DOHH2 (cell line): ENCODE measurements around the gene LSS.

ENCODE experiments used
- H3F3A ChIP-seq: fragments of 200-600 bp; sonication (generic), shearing (Covaris generic); 2 replicates; pipeline ENCODE4 v1.6.0; 2016; ENCODE audit warnings: antibody characterized with exemption, mild to moderate bottlenecking; ENCODE audit not compliant: control insufficient read depth, insufficient read depth
- H3K27ac ChIP-seq: fragments of 200-600 bp; sonication (generic); 2 replicates; pipeline ENCODE4 v1.5.1; 2014; ENCODE audit warnings: low read depth, mild to moderate bottlenecking, low read length, moderate library complexity
- H3K27me3 ChIP-seq: fragments of 200-600 bp; sonication (generic); 2 replicates; pipeline ENCODE4 v1.6.1; 2014; ENCODE audit warnings: mild to moderate bottlenecking, low read length, mixed read lengths; ENCODE audit not compliant: control insufficient read depth
- H3K36me3 ChIP-seq: fragments of 200-600 bp; sonication (generic); 2 replicates; pipeline ENCODE4 v1.6.1; 2014; ENCODE audit warnings: mild to moderate bottlenecking, low read length, moderate library complexity, mixed read lengths; ENCODE audit not compliant: control insufficient read depth
- H3K4me1 ChIP-seq: fragments of 200-600 bp; sonication (generic); 2 replicates; pipeline ENCODE4 v1.6.1; 2014; ENCODE audit warnings: mild to moderate bottlenecking, low read length, mixed read lengths; ENCODE audit not compliant: control insufficient read depth
- H3K4me2 ChIP-seq: fragments of 200-600 bp; sonication (generic); 2 replicates; pipeline ENCODE4 v1.6.0; 2014; ENCODE audit warnings: mild to moderate bottlenecking, low read length, moderate library complexity
- H3K4me3 ChIP-seq: fragments of 200-600 bp; sonication (generic); 2 replicates; pipeline ENCODE4 v1.5.1; 2014; ENCODE audit warnings: mild to moderate bottlenecking, low read length, mixed read lengths
- H3K79me2 ChIP-seq: fragments of 200-600 bp; sonication (generic); 2 replicates; pipeline ENCODE4 v1.6.1; 2014; ENCODE audit warnings: mild to moderate bottlenecking, low read length, mixed read lengths; ENCODE audit not compliant: control insufficient read depth
- H3K9me2 ChIP-seq: fragments of 200-600 bp; sonication (generic); replicated peaks from 2 replicates; pipeline ENCODE4 v1.6.1; 2014; ENCODE audit warnings: mild to moderate bottlenecking, low read length, mixed read lengths; ENCODE audit not compliant: control insufficient read depth
- H3K9me3 ChIP-seq: fragments of 200-600 bp; sonication (generic); 2 replicates; pipeline ENCODE4 v1.6.1; 2014; ENCODE audit warnings: antibody characterized with exemption, low read length, mixed read lengths; ENCODE audit not compliant: control insufficient read depth, insufficient read depth
- H4K20me1 ChIP-seq: fragments of 200-600 bp; sonication (generic); 2 replicates; pipeline ENCODE4 v1.6.0; 2014; ENCODE audit warnings: low read depth, mild to moderate bottlenecking, antibody characterized with exemption, low read length, moderate library complexity; ENCODE audit not compliant: control insufficient read depth, insufficient read depth
- EZH2phosphoT487 ChIP-seq: fragments of 200-600 bp; sonication (generic); IDR thresholded peaks from 2 replicates; pipeline ENCODE4 v1.6.1; 2017; ENCODE audit warnings: borderline replicate concordance, mild to moderate bottlenecking, antibody characterized with exemption, low read length, moderate library complexity, mixed read lengths
- TF ChIP-seq, protein P1 (sequence below): fragments of 200-600 bp; sonication (generic); IDR thresholded peaks from one replicate; pipeline ENCODE4 v1.5.1; 2014; ENCODE audit warnings: antibody characterized with exemption, mild to moderate bottlenecking, low read depth, low read length; ENCODE audit not compliant: poor library complexity, severe bottlenecking

The LSS gene

DNA sequence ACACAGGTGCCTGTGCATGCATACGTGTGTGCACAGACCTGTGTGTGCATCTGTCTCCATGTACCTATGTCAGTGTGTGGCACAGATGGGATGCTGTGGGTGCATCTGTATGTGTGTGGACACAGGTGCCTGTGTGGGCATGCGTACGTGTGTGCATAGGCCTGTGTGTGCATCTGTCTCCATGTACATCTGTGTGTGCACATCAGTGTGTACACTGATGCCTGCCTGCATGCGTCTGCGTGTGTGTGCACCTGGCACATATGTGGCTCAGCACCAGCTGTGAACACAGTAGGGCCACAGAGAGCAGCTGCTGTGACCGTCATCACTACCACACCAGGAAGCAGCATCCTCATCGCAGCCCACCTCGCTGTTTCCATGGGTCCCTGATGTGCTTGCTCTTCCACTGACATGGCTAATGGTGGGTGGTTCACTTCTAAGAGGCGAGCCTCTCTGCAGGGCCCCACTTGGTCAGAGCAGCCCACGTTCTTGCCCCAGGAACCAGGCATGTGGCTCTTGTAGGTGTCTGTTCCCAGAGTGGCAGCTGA lies 34.7 kb downstream of the LSS start:
- no peaks in the 10 kb centered on the region for H3K4me1 ChIP-seq
- TF ChIP-seq, protein P1, sequence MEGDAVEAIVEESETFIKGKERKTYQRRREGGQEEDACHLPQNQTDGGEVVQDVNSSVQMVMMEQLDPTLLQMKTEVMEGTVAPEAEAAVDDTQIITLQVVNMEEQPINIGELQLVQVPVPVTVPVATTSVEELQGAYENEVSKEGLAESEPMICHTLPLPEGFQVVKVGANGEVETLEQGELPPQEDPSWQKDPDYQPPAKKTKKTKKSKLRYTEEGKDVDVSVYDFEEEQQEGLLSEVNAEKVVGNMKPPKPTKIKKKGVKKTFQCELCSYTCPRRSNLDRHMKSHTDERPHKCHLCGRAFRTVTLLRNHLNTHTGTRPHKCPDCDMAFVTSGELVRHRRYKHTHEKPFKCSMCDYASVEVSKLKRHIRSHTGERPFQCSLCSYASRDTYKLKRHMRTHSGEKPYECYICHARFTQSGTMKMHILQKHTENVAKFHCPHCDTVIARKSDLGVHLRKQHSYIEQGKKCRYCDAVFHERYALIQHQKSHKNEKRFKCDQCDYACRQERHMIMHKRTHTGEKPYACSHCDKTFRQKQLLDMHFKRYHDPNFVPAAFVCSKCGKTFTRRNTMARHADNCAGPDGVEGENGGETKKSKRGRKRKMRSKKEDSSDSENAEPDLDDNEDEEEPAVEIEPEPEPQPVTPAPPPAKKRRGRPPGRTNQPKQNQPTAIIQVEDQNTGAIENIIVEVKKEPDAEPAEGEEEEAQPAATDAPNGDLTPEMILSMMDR, result no peak
- no peak for TF ChIP-seq EZH2phosphoT487
- H3K4me3 ChIP-seq, result no peak overlapping the region
- H3K9me2 ChIP-seq, result no peaks in the 10 kb centered on the region
- no peaks in the 10 kb centered on the region for H3K9me3 ChIP-seq
- H3K27me3 ChIP-seq, result no peaks in the 10 kb centered on the region
- H4K20me1 ChIP-seq, result no peaks in the 10 kb centered on the region
- no peak overlapping the region for H3K27ac ChIP-seq
- H3K79me2 ChIP-seq, result no peaks in the 10 kb centered on the region
- 0 out of 2 replicates have a peak, but pooled peaks cover 3% of the 10 kb centered on the region for H3F3A ChIP-seq
- H3K36me3 ChIP-seq, result peaks cover 90% of the 10 kb centered on the region
- no peak overlapping the region for H3K4me2 ChIP-seq

DNA sequence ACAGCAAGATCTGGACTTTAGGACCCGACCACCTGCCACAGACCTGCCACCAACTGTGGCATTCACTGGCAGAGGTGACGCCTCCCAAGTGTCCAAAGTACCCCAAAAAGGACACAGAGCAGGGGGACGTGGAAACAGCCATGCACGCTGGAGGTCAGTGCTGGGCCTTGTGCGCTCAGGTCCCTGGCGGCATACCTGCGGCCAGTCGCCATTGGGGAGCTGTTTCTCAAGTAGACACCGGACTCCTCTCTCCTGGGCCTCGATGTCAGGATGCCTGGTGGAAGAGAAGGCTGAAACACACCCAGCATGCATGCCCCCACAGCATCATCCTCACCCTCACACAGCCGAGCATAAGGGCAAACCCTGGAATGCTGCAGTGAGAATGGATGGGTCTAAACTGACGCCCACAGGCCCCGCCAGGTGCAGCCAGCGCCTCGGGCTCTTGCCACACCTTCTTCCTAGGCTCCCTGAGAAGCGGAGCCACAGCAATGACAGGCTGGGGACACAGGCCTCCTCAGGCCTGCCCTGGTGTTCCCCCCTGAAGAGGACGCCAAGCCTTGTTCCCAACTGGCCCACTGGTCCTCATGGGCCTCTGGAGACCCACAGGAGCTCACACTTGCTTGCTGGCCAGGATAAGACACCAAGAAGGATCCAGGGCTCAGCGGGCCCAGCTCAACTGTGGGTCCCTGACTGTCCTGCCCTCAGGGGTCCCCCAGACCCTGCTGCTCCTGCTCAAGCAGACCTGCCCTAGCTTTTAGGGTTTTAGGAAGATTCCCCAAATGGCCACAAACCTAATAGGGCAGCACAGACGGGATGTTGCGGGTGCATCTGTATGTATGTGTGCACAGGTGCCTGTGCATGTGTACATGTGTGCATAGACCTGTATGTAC lies 36.6 kb downstream of the LSS start:
- H3K36me3 ChIP-seq, result peaks cover 78% of the 10 kb centered on the region
- H3K4me2 ChIP-seq, result no peak overlapping the region
- 0 out of 2 replicates have a peak, but pooled peaks cover 4% of the 10 kb centered on the region for H3F3A ChIP-seq
- TF ChIP-seq EZH2phosphoT487, result no peak
- TF ChIP-seq, protein P1, result no peak
- H4K20me1 ChIP-seq, result no peaks in the 10 kb centered on the region
- H3K9me3 ChIP-seq, result no peaks in the 10 kb centered on the region
- H3K79me2 ChIP-seq, result no peaks in the 10 kb centered on the region
- H3K27ac ChIP-seq, result no peak overlapping the region
- H3K4me3 ChIP-seq, result no peak overlapping the region
- no peaks in the 10 kb centered on the region for H3K27me3 ChIP-seq
- no peaks in the 10 kb centered on the region for H3K4me1 ChIP-seq
- H3K9me2 ChIP-seq, result no peaks in the 10 kb centered on the region

DNA sequence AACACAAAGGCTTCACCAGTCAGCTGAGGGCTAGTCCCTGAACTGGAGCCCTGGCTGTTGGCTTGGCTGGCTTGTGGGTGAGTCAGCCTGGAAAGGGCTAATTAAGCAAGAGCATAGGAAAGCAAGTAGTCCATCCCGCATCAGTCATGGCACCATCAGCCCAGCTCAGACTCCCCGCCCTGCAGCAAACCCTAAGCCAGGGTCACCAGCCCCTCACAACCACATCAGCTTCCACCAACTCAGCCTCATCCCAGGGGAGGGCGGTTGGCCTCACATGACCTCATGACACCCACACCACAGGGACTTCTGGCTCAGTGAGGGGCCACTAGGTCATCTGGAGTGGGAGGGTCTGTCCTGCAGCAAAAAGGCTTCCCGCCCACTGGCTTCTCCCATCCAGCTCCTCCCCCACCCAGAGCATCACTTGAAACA lies 37.3 kb downstream of the LSS start:
- H3K9me3 ChIP-seq, result no peaks in the 10 kb centered on the region
- H4K20me1 ChIP-seq, result no peaks in the 10 kb centered on the region
- no peak overlapping the region for H3K4me2 ChIP-seq
- no peak overlapping the region for H3K27ac ChIP-seq
- peaks cover 4% of the 10 kb centered on the region for H3K4me1 ChIP-seq
- no peaks in the 10 kb centered on the region for H3K27me3 ChIP-seq
- H3F3A ChIP-seq, result 0 out of 2 replicates have a peak, but pooled peaks cover 4% of the 10 kb centered on the region
- H3K36me3 ChIP-seq, result peaks cover 72% of the 10 kb centered on the region
- H3K4me3 ChIP-seq, result no peak overlapping the region
- no peaks in the 10 kb centered on the region for H3K9me2 ChIP-seq
- H3K79me2 ChIP-seq, result no peaks in the 10 kb centered on the region
- no peak for TF ChIP-seq EZH2phosphoT487
- TF ChIP-seq, protein P1, result no peak
